Loucy (cell line): Measurements from ENCODE around the gene PLPP4.

Source experiments
- H2AFZ ChIP-seq: fragments of 200-600 bp; sonication (generic); 2 replicates; pipeline ENCODE4 v1.6.0; 2016; ENCODE audit warnings: antibody characterized with exemption, mild to moderate bottlenecking, low read length, moderate library complexity
- H3F3A ChIP-seq: fragments of 200-600 bp; 2 replicates; pipeline ENCODE4 v1.6.0; 2016; ENCODE audit warnings: antibody characterized with exemption, low read depth, mild to moderate bottlenecking
- H3K27me3 ChIP-seq: fragments of 200-600 bp; sonication (generic); 2 replicates; pipeline ENCODE4 v1.6.1; 2014; ENCODE audit warnings: low read length, mild to moderate bottlenecking; ENCODE audit not compliant: insufficient read depth, poor library complexity, severe bottlenecking
- H3K36me3 ChIP-seq: fragments of 200-600 bp; sonication (generic); 2 replicates; pipeline ENCODE4 v1.6.1; 2016; ENCODE audit warnings: low read length; ENCODE audit not compliant: insufficient read depth
- H3K4me1 ChIP-seq: fragments of 200-600 bp; sonication (generic); 2 replicates; pipeline ENCODE4 v1.5.1; 2014; ENCODE audit warnings: low read length, mild to moderate bottlenecking; ENCODE audit not compliant: insufficient read depth, poor library complexity, severe bottlenecking
- H3K4me2 ChIP-seq: fragments of 200-600 bp; sonication (generic); 2 replicates; pipeline ENCODE4 v1.6.0; 2014; ENCODE audit warnings: antibody characterized with exemption, low read length, low read depth, mild to moderate bottlenecking; ENCODE audit not compliant: poor library complexity, severe bottlenecking
- H3K4me3 ChIP-seq: fragments of 200-600 bp; sonication (generic); 2 replicates; pipeline ENCODE4 v1.5.1; 2014; ENCODE audit warnings: low read length, mild to moderate bottlenecking, mixed read lengths; ENCODE audit not compliant: poor library complexity, severe bottlenecking
- H3K79me2 ChIP-seq: fragments of 200-600 bp; sonication (generic); 2 replicates; pipeline ENCODE4 v1.6.1; 2014; ENCODE audit warnings: low read length; ENCODE audit not compliant: insufficient read depth
- H3K9ac ChIP-seq: fragments of 200-600 bp; sonication (generic); 2 replicates; pipeline ENCODE4 v1.6.0; 2014; ENCODE audit warnings: mild to moderate bottlenecking, low read depth, low read length, moderate library complexity; ENCODE audit not compliant: poor library complexity, severe bottlenecking
- H3K9me2 ChIP-seq: fragments of 200-600 bp; sonication (generic); replicated peaks from 2 replicates; pipeline ENCODE4 v1.6.1; 2016; ENCODE audit warnings: low read depth, low read length, mixed read lengths
- H3K9me3 ChIP-seq: fragments of 200-600 bp; sonication (generic); 2 replicates; pipeline ENCODE4 v1.6.1; 2014; ENCODE audit warnings: mild to moderate bottlenecking, antibody characterized with exemption, low read length, low read depth; ENCODE audit not compliant: insufficient read depth
- H4K20me1 ChIP-seq: fragments of 200-600 bp; sonication (generic); 2 replicates; pipeline ENCODE4 v1.6.0; 2014; ENCODE audit warnings: antibody characterized with exemption, low read length, mild to moderate bottlenecking; ENCODE audit not compliant: insufficient read depth, poor library complexity, severe bottlenecking
- CTCF ChIP-seq: fragments of 200-600 bp; sonication (generic); conservative IDR thresholded peaks from 2 replicates; pipeline ENCODE4 v1.5.1; 2014; ENCODE audit warnings: mild to moderate bottlenecking, antibody characterized with exemption, low read length
- EZH2phosphoT487 ChIP-seq: fragments of 200-600 bp; IDR thresholded peaks from 2 replicates; pipeline ENCODE4 v1.6.1; 2018; ENCODE audit warnings: antibody characterized with exemption, mild to moderate bottlenecking, moderate library complexity, borderline replicate concordance

The PLPP4 gene

GRCh38 chr10:120431251-120431651 is 25.8 kb upstream of the PLPP4 start:
- H3K9me3 ChIP-seq: no peaks in the 10 kb centered on the region
- H3K9me2 ChIP-seq: no peaks in the 10 kb centered on the region
- H3K36me3 ChIP-seq: no peaks in the 10 kb centered on the region
- H3F3A ChIP-seq: peaks cover 26% of the 10 kb centered on the region
- no peaks in the 10 kb centered on the region for H4K20me1 ChIP-seq
- H3K27me3 ChIP-seq: no peaks in the 10 kb centered on the region
- 0 out of 2 replicates have a peak overlapping the region, but pooled peaks have one; percentile 1 for H2AFZ ChIP-seq
- peaks cover 88% of the 10 kb centered on the region for H3K4me1 ChIP-seq
- no peaks in the 10 kb centered on the region for H3K79me2 ChIP-seq
- TF ChIP-seq EZH2phosphoT487 (no peak), CTCF (no peak)
- peak overlapping the region; percentile 56 for H3K4me3 ChIP-seq
- H3K9ac ChIP-seq: peak overlapping the region; percentile 77
- peak overlapping the region; percentile 76 for H3K4me2 ChIP-seq

GRCh38 chr10:120432209-120432608 is 24.8 kb upstream of the PLPP4 start:
- Histone ChIP-seq H3K9ac (peak overlapping the region; percentile 77), H3K9me2 (no peaks in the 10 kb centered on the region), H3K79me2 (no peaks in the 10 kb centered on the region), H4K20me1 (no peaks in the 10 kb centered on the region), H3K36me3 (no peaks in the 10 kb centered on the region), H3F3A (peaks cover 26% of the 10 kb centered on the region), H3K27me3 (no peaks in the 10 kb centered on the region), H3K4me2 (peak overlapping the region; percentile 76), H3K4me1 (peaks cover 94% of the 10 kb centered on the region), H3K9me3 (no peaks in the 10 kb centered on the region), H3K4me3 (peak overlapping the region; percentile 56), H2AFZ (no peak overlapping the region)
- TF ChIP-seq CTCF (no peak), EZH2phosphoT487 (no peak)

- Histone ChIP-seq H3K27me3 (no peaks in the 10 kb centered on the region), H3K9me3 (no peaks in the 10 kb centered on the region), H3K9me2 (no peaks in the 10 kb centered on the region), H3K9ac (peak overlapping the region; percentile 68), H3F3A (peaks cover 26% of the 10 kb centered on the region), H3K36me3 (no peaks in the 10 kb centered on the region), H3K4me2 (peak overlapping the region; percentile 76), H3K79me2 (no peaks in the 10 kb centered on the region), H3K4me3 (peak overlapping the region; percentile 56), H2AFZ (peak overlapping the region; percentile 39; the same call in 1 of the 2 replicates), H4K20me1 (no peaks in the 10 kb centered on the region), H3K4me1 (peaks cover 94% of the 10 kb centered on the region)
- TF ChIP-seq CTCF: no peak
- TF ChIP-seq EZH2phosphoT487: no peak
These were observed 23.9 kb upstream of the PLPP4 start for GRCh38 chr10:120433141-120433540.
